ENCODE measurements around the gene LRRC17.

The LRRC17 gene

DNA sequence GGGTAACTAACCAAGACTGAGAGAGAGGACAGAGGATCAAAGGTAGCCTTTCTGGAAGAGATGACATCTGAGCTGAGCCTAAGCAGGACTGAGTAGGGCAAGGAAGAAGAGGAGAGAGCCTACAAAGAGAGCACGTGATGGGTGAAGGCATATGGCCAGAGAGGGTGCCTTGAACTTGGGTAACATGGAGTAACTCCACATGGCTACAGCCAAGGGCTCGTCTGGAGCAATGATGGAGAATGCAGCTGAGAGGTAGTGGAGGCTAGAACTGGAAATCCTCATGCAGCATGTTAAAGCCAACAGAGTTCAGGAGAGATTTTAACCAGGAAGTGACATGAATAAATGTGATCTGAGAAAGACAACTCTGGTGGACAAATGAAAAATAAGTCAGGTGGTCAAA, 77.8 kb downstream of the LRRC17 start:
- DNase-seq, result no peak

- DNase-seq, result no peak
Observed at GRCh38 chr7:102991077-102991539, 78.3 kb downstream of the LRRC17 start.

- no peak for DNase-seq
Observed at GRCh38 chr7:102991540-102992214, 78.9 kb downstream of the LRRC17 start.

GRCh38 chr7:102992509-102992937, 79.7 kb downstream of the LRRC17 start:
- DNase-seq, result no peak

DNA sequence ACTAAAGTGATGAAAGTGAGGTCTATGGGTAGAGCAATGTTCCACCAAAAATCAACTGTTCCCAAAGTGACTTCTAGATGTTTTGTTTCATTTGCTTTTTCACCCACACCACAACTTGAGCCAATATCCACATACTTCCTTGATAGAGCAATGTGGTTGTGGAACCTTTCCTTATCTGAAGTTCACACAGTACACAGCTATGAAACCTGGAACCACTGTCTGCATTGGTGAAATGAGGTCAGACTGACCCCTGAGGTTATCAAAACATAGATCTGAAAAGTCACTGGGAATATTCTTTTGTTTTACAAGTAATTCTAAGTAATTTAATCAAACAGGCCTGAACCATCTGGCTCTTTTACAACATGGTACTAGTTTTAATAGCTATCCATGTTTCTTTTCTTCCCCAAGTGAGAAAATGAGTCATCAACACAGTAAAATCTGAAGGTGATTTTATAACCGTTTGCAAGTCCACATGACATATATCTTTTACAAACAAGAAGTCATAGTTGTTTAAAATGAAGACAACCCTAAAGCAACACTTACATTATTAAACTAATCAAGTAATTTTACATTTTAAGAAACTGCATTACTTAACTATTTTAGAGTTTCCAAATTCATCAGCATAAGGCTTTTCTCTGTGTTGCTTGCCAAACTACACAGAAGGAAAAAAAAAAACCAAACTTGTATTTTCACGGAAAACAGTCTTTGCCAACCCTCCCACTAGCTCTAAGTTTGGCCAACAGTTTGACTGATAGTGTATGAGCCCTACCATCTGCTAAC, 80.3 kb downstream of the LRRC17 start:
- no peak for DNase-seq

DNA sequence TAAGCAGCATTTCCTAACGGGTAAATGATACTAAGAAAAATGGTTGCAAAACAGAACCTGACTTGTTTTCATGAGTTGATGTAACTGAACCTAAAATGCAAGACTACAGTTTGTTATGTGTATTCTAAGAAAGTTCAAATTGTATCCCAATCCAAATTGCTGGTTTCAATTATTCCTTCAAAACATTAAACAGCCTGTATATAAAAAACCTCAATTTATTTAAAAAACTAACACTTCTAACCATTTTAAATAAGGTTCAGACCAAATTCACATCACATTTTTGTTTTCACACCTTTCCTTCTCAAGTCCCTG, 80.9 kb downstream of the LRRC17 start:
- DNase-seq, result no peak

DNA sequence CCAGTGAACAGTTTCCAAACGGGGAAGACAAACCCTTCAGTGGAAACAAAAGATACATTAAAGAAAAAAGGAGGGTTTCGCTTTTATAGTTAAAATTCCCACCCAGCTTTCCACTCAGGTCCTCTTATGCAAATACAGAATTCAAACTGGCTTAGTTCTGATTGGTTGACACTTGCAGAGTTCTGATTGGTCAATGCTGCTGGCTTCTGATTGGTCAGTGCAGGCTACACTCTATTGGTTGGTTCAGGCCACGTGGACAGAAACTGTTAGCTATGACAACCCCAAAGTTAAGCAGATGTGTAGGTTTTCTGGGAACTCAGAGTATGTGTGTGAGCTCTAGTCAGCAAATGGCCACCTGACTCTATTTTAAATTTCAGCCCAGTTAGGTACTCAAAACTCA, 81.8 kb downstream of the LRRC17 start:
- DNase-seq, result no peak
